HepG2 (cell line): ENCODE results near the gene MRPL2. TPM values are rescaled to one million over a fixed set of nuclear protein-coding genes. Genes with fewer than 3 reads are reported as not detected.

Source experiments
- ADNP ChIP-seq: sonication (generic); formaldehyde crosslinking; IDR thresholded peaks from 2 replicates; pipeline ENCODE4 v1.4.0; 2020; ENCODE audit warnings: missing genetic modification reagents
- ATRX ChIP-seq: sonication (generic); formaldehyde crosslinking; IDR thresholded peaks from 2 replicates; pipeline ENCODE4 v1.4.0; 2020; ENCODE audit warnings: missing genetic modification reagents, borderline replicate concordance
- CBX2 ChIP-seq, 2 experiments: fragments of 200-600 bp in 1 of 2; sonication (generic); formaldehyde crosslinking in 1 of 2; IDR thresholded peaks; 2 replicates each; pipeline versions ENCODE4 v1.7.0 to v1.8.1; 2018 to 2022; ENCODE audit warnings: low read depth in 2 of 2, low read length in 1 of 2, mild to moderate bottlenecking in 1 of 2, missing genetic modification reagents in 1 of 2
- CSRNP1 ChIP-seq: sonication (generic); formaldehyde crosslinking; IDR thresholded peaks from 2 replicates; pipeline ENCODE4 v1.8.1; 2023; ENCODE audit warnings: mild to moderate bottlenecking, missing genetic modification reagents
- GMEB2 ChIP-seq: IDR thresholded peaks from 2 replicates; pipeline ENCODE4 v1.6.1; 2016; ENCODE audit warnings: missing biosample characterization, missing genetic modification reagents, low read depth
- KDM2A ChIP-seq: sonication (generic); formaldehyde crosslinking; IDR thresholded peaks from 2 replicates; pipeline ENCODE4 v1.4.0; 2020; ENCODE audit warnings: low read depth, missing genetic modification reagents, borderline replicate concordance
- KMT2B ChIP-seq: IDR thresholded peaks from 2 replicates; pipeline ENCODE4 v1.6.1; 2016; ENCODE audit warnings: missing genetic modification reagents, missing compliant biosample characterization
- LRRFIP1 ChIP-seq: sonication (generic); formaldehyde crosslinking; conservative IDR thresholded peaks from 2 replicates; pipeline ENCODE4 v1.4.0; 2020; ENCODE audit warnings: missing genetic modification reagents
- MYNN ChIP-seq: sonication (generic); formaldehyde crosslinking; IDR thresholded peaks from 2 replicates; pipeline ENCODE4 v1.4.0; 2020; ENCODE audit warnings: mild to moderate bottlenecking, low read depth, missing genetic modification reagents
- RAD21 ChIP-seq: fragments of 450-650 bp; formaldehyde crosslinking; IDR thresholded peaks from 2 replicates; pipeline ENCODE4 v1.5.0; 2020; ENCODE audit warnings: mild to moderate bottlenecking
- REST ChIP-seq, 2 experiments: IDR thresholded peaks; 2 replicates each; pipeline ENCODE4 v1.6.1; 2011 to 2012; ENCODE audit warnings: low read length in 2 of 2, borderline replicate concordance in 1 of 2, low read depth in 1 of 2, mild to moderate bottlenecking in 1 of 2, moderate library complexity in 1 of 2
- RNF2 ChIP-seq: fragments of 450-650 bp; conservative IDR thresholded peaks from 2 replicates; pipeline ENCODE4 v1.6.1; 2016; ENCODE audit warnings: low read depth
- TRIM22 ChIP-seq: fragments of 450-650 bp; IDR thresholded peaks from 2 replicates; pipeline ENCODE4 v1.6.1; 2017
- ZMAT5 ChIP-seq: sonication (generic); formaldehyde crosslinking; IDR thresholded peaks from 2 replicates; pipeline ENCODE4 v1.5.0; 2020; ENCODE audit warnings: mild to moderate bottlenecking, low read depth, missing genetic modification reagents, borderline replicate concordance
- ZNF501 ChIP-seq: sonication (generic); formaldehyde crosslinking; IDR thresholded peaks from 2 replicates; pipeline ENCODE4 v1.5.1; 2020; ENCODE audit warnings: mild to moderate bottlenecking, moderate library complexity, missing genetic modification reagents
- ZNF761 ChIP-seq: sonication (generic); formaldehyde crosslinking; conservative IDR thresholded peaks from 2 replicates; pipeline ENCODE4 v1.4.0; 2020; ENCODE audit warnings: mild to moderate bottlenecking, missing genetic modification reagents
- polyA plus RNA-seq, 8 experiments: library from polyadenylated mRNA; depleted of rRNA in 3 of 8; stranded (reverse) in 7 of 8; unstranded in 1 of 8; fragments of >200 nt; fragmentation: Illumina TruSeq in 4 of 8; extraction: Trizol in 4 of 8; gene quantifications; 2 replicates each; pipeline versions ENCODE4 v1.2.1 to v1.2.3, GENCODE V29; 2011 to 2016; ENCODE audit warnings: low read depth in 4 of 8, missing spikeins in 1 of 8, mixed read lengths in 1 of 8; ENCODE audit not compliant: insufficient read depth in 1 of 8
- total RNA-seq, 5 experiments: library from RNA; depleted of rRNA; stranded (reverse); fragments of >200 nt; fragmentation: Illumina TruSeq; extraction: Trizol; gene quantifications; 2 replicates each; pipeline ENCODE4 v1.2.3, GENCODE V29; 2016; ENCODE audit warnings: low read depth in 1 of 5

The MRPL2 gene
- total and polyA plus RNA-seq, 2 of the 13 experiments (the other 11 are each of a cell fraction or from before 2014, with no cell fraction given): 56.8 to 65.6 TPM

GRCh38 chr6:43059168-43060033, at the start of gene MRPL2, which contains the start of gene KLC4 (continued):
- TF ChIP-seq LRRFIP1 (no peak), REST (IDR thresholded peaks at IDR 0.05; ENCODE audit: borderline replicate concordance in 1 of 2, low read depth in 1 of 2, low read length in 2 of 2) (peak in 1 of 2 experiments; percentile 71; a peak in 1 of 4 replicates), GMEB2 (CRISPR knock-in tag) (peak; percentile 76), ZMAT5 (no peak), ATRX (CRISPR knock-in tag) (no peak), KMT2B (CRISPR knock-in tag) (peak; percentile 95), ZNF501 (CRISPR knock-in tag) (peak; percentile 89), TRIM22 (no peak), RNF2 (no peak), KDM2A (CRISPR knock-in tag) (peak; percentile 79), MYNN (CRISPR knock-in tag) (no peak), ADNP (CRISPR knock-in tag) (no peak), CBX2 (IDR thresholded peaks at IDR 0.05; ENCODE audit: low read depth, low read length) (no peak), CBX2 (CRISPR knock-in tag; IDR thresholded peaks at IDR 0.05; ENCODE audit: low read depth) (no peak), ZNF761 (CRISPR knock-in tag) (no peak), RAD21 (CRISPR knock-in tag) (0 out of 2 replicates have a peak, but pooled peaks have one; percentile 13), CSRNP1 (CRISPR knock-in tag) (peak; percentile 77)
